HEK293 (cell line): Measurements from ENCODE around the gene TESK1.

Experiments used
- CTCF ChIA-PET: fragments of 350-600 bp; formaldehyde crosslinking; extraction: SDS; loops from one replicate; lab custom pipeline; 2021; ENCODE audit warnings: antibody characterized with exemption; lab: Yijun Ruan, JAX
- POLR2A ChIA-PET: fragments of 300-600 bp; formaldehyde crosslinking; extraction: SDS; loops from one replicate; lab custom pipeline; 2020; ENCODE audit warnings: antibody characterized with exemption, inconsistent platforms; lab: Yijun Ruan, JAX
- H3K27ac ChIP-seq: fragments of 200-500 bp; sonication (Bioruptor generic); 2 replicates; pipeline ENCODE4 v1.5.1; 2014; ENCODE audit warnings: low read depth, low read length, control low read depth, inconsistent platforms; ENCODE audit errors: extremely low read depth
- H3K36me3 ChIP-seq, 2 experiments: fragments of 200-500 bp in 1 of 2; sonication (Bioruptor generic) in 1 of 2; 1 replicate in 1 of 2; 2 replicates in 1 of 2; pipeline ENCODE4 v1.5.1; 2014 to 2017; ENCODE audit warnings: inconsistent platforms in 2 of 2, low read length in 2 of 2; ENCODE audit not compliant: control insufficient read depth in 2 of 2, insufficient read depth in 1 of 2
- H3K4me1 ChIP-seq: fragments of 200-500 bp; sonication (Bioruptor generic); 2 replicates; pipeline ENCODE4 v1.5.1; 2014; ENCODE audit warnings: mild to moderate bottlenecking, low read length, inconsistent platforms; ENCODE audit not compliant: control insufficient read depth, insufficient read depth
- H3K4me3 ChIP-seq: 2 replicates; pipeline ENCODE4 v1.5.1; 2011; ENCODE audit warnings: low read depth, mild to moderate bottlenecking, control low read depth, low read length, moderate library complexity
- H3K9me3 ChIP-seq: fragments of 200-500 bp; sonication (Bioruptor generic); 2 replicates; pipeline ENCODE4 v1.5.1; 2014; ENCODE audit warnings: low read depth, low read length, inconsistent platforms; ENCODE audit not compliant: control insufficient read depth, insufficient read depth
- BCL11B ChIP-seq: fragments of 450-650 bp; formaldehyde crosslinking; IDR thresholded peaks from 2 replicates; pipeline ENCODE4 v1.5.1; 2016; ENCODE audit warnings: low read depth, missing biosample characterization, missing genetic modification characterization
- SCRT2 ChIP-seq: fragments of 450-650 bp; formaldehyde crosslinking; IDR thresholded peaks from 2 replicates; pipeline ENCODE4 v1.5.1; 2016; ENCODE audit warnings: missing biosample characterization, missing genetic modification characterization
- SP3 ChIP-seq: fragments of 450-650 bp; formaldehyde crosslinking; IDR thresholded peaks from 2 replicates; pipeline ENCODE4 v1.5.1; 2016; ENCODE audit warnings: missing biosample characterization, missing genetic modification characterization
- ZBTB20 ChIP-seq: fragments of 450-650 bp; formaldehyde crosslinking; IDR thresholded peaks from 2 replicates; pipeline ENCODE4 v1.5.1; 2016; ENCODE audit warnings: missing biosample characterization, missing genetic modification characterization
- ZBTB21 ChIP-seq: fragments of 450-650 bp; formaldehyde crosslinking; IDR thresholded peaks from 2 replicates; pipeline ENCODE4 v1.5.1; 2017; ENCODE audit warnings: missing biosample characterization, missing genetic modification characterization
- ZBTB8A ChIP-seq: fragments of 450-650 bp; formaldehyde crosslinking; IDR thresholded peaks from 2 replicates; pipeline ENCODE4 v1.5.1; 2016; ENCODE audit warnings: missing biosample characterization, missing genetic modification characterization
- ZIC2 ChIP-seq: fragments of 450-650 bp; formaldehyde crosslinking; IDR thresholded peaks from 2 replicates; pipeline ENCODE4 v1.5.1; 2016; ENCODE audit warnings: missing biosample characterization, missing genetic modification characterization
- ZNF366 ChIP-seq: fragments of 450-650 bp; formaldehyde crosslinking; conservative IDR thresholded peaks from 2 replicates; pipeline ENCODE4 v1.5.1; 2016; ENCODE audit warnings: missing biosample characterization, missing genetic modification characterization
- ZNF394 ChIP-seq: fragments of 450-650 bp; formaldehyde crosslinking; IDR thresholded peaks from 2 replicates; pipeline ENCODE4 v1.5.1; 2016; ENCODE audit warnings: missing biosample characterization, missing genetic modification characterization, mild to moderate bottlenecking, moderate library complexity, borderline replicate concordance
- ZNF398 ChIP-seq: fragments of 450-650 bp; formaldehyde crosslinking; IDR thresholded peaks from 2 replicates; pipeline ENCODE4 v1.5.1; 2017; ENCODE audit warnings: missing biosample characterization, missing genetic modification characterization
- ZNF501 ChIP-seq: fragments of 450-650 bp; formaldehyde crosslinking; IDR thresholded peaks from 2 replicates; pipeline ENCODE4 v1.5.1; 2016; ENCODE audit warnings: missing biosample characterization, missing genetic modification characterization
- ZNF560 ChIP-seq: fragments of 450-650 bp; formaldehyde crosslinking; IDR thresholded peaks from 2 replicates; pipeline ENCODE4 v1.5.1; 2017; ENCODE audit warnings: missing biosample characterization, missing genetic modification characterization, borderline replicate concordance
- ZNF610 ChIP-seq: fragments of 450-650 bp; formaldehyde crosslinking; IDR thresholded peaks from 2 replicates; pipeline ENCODE4 v1.5.1; 2016; ENCODE audit warnings: missing biosample characterization, missing genetic modification characterization, borderline replicate concordance
- ZNF76 ChIP-seq: fragments of 450-650 bp; formaldehyde crosslinking; IDR thresholded peaks from 2 replicates; pipeline ENCODE4; 2016; ENCODE audit warnings: low read depth, missing biosample characterization, missing genetic modification characterization, borderline replicate concordance
- ZNF792 ChIP-seq: fragments of 450-650 bp; formaldehyde crosslinking; IDR thresholded peaks from 2 replicates; pipeline ENCODE4 v1.5.1; 2016; ENCODE audit warnings: missing biosample characterization, missing genetic modification characterization
- ZSCAN16 ChIP-seq: fragments of 450-650 bp; formaldehyde crosslinking; IDR thresholded peaks from 2 replicates; pipeline ENCODE4 v1.5.1; 2016; ENCODE audit warnings: missing biosample characterization, missing genetic modification characterization
- ZSCAN30 ChIP-seq: fragments of 450-650 bp; IDR thresholded peaks from 2 replicates; pipeline ENCODE4 v1.5.1; 2018; ENCODE audit warnings: missing biosample characterization, mild to moderate bottlenecking, missing genetic modification characterization, moderate library complexity
- TF ChIP-seq, protein P1 (sequence below): fragments of 450-650 bp; formaldehyde crosslinking; optimal IDR thresholded peaks from 2 replicates; pipeline ENCODE3; 2016; ENCODE audit warnings: missing biosample characterization, mild to moderate bottlenecking, missing genetic modification characterization
- TF ChIP-seq, protein P2 (sequence below): fragments of 450-650 bp; formaldehyde crosslinking; IDR thresholded peaks from 2 replicates; pipeline ENCODE4 v1.5.1; 2016; ENCODE audit warnings: missing biosample characterization, missing genetic modification characterization
- TF ChIP-seq, protein P3 (sequence below): fragments of 450-650 bp; formaldehyde crosslinking; IDR thresholded peaks from 2 replicates; pipeline ENCODE4 v1.5.1; 2016; ENCODE audit warnings: missing biosample characterization, missing genetic modification characterization
- TF ChIP-seq, protein P4 (sequence below): fragments of 450-650 bp; formaldehyde crosslinking; IDR thresholded peaks from 2 replicates; pipeline ENCODE4 v1.5.1; 2016; ENCODE audit warnings: missing biosample characterization, missing genetic modification characterization
- TF ChIP-seq, protein P5 (sequence below): fragments of 450-650 bp; formaldehyde crosslinking; IDR thresholded peaks from 2 replicates; pipeline ENCODE4 v1.5.1; 2016; ENCODE audit warnings: missing biosample characterization, missing genetic modification characterization

Gene TESK1

DNA sequence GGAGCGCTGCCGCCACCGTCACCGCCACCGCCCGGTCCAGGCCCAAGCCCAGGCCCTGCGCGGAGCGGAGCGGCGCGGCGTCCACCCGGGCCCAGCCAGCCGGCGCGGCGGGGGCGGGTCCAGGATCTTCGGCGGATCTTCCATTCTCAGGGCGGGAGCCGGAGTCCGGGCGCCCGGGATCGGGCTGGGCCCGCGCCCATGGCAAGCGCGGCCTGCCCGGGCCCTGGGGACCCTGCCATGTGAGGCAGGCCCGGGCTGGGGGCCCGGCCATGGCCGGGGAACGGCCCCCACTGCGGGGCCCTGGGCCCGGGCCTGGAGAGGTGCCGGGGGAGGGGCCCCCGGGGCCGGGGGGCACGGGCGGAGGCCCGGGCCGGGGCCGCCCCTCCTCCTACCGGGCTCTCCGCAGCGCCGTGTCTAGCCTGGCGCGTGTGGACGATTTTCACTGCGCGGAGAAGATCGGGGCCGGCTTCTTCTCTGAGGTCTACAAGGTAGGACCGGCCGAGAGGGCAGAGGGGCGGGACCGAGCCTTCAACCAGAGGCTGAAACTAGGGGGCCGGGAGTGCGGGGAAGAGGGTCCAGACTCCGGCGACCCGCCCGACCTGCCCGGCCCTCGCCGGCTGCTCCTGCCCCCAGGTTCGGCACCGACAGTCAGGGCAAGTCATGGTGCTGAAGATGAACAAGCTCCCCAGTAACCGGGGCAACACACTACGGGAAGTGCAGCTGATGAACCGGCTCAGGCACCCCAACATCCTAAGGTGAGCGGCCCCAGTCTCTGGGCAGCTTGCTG, 482 bp downstream of the TESK1 start (continued):
- TF ChIP-seq, protein P1, sequence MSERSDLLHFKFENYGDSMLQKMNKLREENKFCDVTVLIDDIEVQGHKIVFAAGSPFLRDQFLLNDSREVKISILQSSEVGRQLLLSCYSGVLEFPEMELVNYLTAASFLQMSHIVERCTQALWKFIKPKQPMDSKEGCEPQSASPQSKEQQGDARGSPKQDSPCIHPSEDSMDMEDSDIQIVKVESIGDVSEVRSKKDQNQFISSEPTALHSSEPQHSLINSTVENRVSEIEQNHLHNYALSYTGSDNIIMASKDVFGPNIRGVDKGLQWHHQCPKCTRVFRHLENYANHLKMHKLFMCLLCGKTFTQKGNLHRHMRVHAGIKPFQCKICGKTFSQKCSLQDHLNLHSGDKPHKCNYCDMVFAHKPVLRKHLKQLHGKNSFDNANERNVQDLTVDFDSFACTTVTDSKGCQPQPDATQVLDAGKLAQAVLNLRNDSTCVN, result peak; percentile 28

- POLR2A ChIA-PET, result interaction anchor here (0.5 to 0.6 kb wide), 2 partner anchors 23 to 151 kb away, joined by 3 to 4 read pairs; no protein-coding TSS in a partner anchor
- Histone ChIP-seq H3K27ac (peak overlapping the region; percentile 85; the same call in 1 of the 2 replicates), H3K36me3 (peaks cover 0 to 41% of the 10 kb centered on the region in 2 experiments; a peak in 1 of 3 replicates), H3K4me1 (no peaks in the 10 kb centered on the region), H3K9me3 (no peaks in the 10 kb centered on the region), H3K4me3 (peak overlapping the region; percentile 54)
- CTCF ChIA-PET, result interaction anchor here (0.6 to 1.2 kb wide), 2 partner anchors 9 to 11 kb away, joined by 3 to 6 read pairs; no protein-coding TSS in a partner anchor
- TF ChIP-seq ZBTB21 (tag by site-specific recombination) (no peak), ZNF792 (no peak), ZNF76 (tag by site-specific recombination) (no peak), ZNF610 (tag by site-specific recombination) (no peak), ZSCAN30 (tag by site-specific recombination) (no peak), BCL11B (no peak), SP3 (tag by site-specific recombination) (no peak), ZNF501 (no peak), ZNF366 (tag by site-specific recombination) (peak; percentile 37; the same call in 1 of the 2 replicates), SCRT2 (tag by site-specific recombination) (peak; percentile 12; the same call in 1 of the 2 replicates), ZIC2 (tag by site-specific recombination) (no peak), ZNF394 (tag by site-specific recombination) (0 out of 2 replicates have a peak, but pooled peaks have one; percentile 29), ZSCAN16 (tag by site-specific recombination) (no peak), ZBTB8A (tag by site-specific recombination) (0 out of 2 replicates have a peak, but pooled peaks have one; percentile 6), ZBTB20 (tag by site-specific recombination) (peak; percentile 42; the same call in 1 of the 2 replicates), ZNF560 (tag by site-specific recombination) (no peak), ZNF398 (tag by site-specific recombination) (no peak)
- TF ChIP-seq, protein P2, sequence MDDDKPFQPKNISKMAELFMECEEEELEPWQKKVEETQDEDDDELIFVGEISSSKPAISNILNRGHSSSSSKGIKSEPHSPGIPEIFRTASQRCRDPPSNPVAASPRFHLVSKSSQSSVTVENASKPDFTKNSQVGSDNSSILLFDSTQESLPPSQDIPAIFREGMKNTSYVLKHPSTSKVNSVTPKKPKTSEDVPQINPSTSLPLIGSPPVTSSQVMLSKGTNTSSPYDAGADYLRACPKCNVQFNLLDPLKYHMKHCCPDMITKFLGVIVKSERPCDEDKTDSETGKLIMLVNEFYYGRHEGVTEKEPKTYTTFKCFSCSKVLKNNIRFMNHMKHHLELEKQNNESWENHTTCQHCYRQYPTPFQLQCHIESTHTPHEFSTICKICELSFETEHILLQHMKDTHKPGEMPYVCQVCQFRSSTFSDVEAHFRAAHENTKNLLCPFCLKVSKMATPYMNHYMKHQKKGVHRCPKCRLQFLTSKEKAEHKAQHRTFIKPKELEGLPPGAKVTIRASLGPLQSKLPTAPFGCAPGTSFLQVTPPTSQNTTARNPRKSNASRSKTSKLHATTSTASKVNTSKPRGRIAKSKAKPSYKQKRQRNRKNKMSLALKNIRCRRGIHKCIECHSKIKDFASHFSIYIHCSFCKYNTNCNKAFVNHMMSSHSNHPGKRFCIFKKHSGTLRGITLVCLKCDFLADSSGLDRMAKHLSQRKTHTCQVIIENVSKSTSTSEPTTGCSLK (tag by site-specific recombination), result no peak
- TF ChIP-seq, protein P3, sequence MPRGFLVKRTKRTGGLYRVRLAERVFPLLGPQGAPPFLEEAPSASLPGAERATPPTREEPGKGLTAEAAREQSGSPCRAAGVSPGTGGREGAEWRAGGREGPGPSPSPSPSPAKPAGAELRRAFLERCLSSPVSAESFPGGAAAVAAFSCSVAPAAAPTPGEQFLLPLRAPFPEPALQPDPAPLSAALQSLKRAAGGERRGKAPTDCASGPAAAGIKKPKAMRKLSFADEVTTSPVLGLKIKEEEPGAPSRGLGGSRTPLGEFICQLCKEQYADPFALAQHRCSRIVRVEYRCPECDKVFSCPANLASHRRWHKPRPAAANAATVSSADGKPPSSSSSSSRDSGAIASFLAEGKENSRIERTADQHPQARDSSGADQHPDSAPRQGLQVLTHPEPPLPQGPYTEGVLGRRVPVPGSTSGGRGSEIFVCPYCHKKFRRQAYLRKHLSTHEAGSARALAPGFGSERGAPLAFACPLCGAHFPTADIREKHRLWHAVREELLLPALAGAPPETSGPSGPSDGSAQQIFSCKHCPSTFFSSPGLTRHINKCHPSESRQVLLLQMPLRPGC (tag by site-specific recombination), result no peak
- TF ChIP-seq, protein P4, sequence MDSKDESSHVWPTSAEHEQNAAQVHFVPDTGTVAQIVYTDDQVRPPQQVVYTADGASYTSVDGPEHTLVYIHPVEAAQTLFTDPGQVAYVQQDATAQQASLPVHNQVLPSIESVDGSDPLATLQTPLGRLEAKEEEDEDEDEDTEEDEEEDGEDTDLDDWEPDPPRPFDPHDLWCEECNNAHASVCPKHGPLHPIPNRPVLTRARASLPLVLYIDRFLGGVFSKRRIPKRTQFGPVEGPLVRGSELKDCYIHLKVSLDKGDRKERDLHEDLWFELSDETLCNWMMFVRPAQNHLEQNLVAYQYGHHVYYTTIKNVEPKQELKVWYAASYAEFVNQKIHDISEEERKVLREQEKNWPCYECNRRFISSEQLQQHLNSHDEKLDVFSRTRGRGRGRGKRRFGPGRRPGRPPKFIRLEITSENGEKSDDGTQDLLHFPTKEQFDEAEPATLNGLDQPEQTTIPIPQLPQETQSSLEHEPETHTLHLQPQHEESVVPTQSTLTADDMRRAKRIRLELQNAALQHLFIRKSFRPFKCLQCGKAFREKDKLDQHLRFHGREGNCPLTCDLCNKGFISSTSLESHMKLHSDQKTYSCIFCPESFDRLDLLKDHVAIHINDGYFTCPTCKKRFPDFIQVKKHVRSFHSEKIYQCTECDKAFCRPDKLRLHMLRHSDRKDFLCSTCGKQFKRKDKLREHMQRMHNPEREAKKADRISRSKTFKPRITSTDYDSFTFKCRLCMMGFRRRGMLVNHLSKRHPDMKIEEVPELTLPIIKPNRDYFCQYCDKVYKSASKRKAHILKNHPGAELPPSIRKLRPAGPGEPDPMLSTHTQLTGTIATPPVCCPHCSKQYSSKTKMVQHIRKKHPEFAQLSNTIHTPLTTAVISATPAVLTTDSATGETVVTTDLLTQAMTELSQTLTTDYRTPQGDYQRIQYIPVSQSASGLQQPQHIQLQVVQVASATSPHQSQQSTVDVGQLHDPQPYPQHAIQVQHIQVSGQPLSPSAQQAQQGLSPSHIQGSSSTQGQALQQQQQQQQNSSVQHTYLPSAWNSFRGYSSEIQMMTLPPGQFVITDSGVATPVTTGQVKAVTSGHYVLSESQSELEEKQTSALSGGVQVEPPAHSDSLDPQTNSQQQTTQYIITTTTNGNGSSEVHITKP (tag by site-specific recombination), result 0 out of 2 replicates have a peak, but pooled peaks have one; percentile 6
- TF ChIP-seq, protein P5, sequence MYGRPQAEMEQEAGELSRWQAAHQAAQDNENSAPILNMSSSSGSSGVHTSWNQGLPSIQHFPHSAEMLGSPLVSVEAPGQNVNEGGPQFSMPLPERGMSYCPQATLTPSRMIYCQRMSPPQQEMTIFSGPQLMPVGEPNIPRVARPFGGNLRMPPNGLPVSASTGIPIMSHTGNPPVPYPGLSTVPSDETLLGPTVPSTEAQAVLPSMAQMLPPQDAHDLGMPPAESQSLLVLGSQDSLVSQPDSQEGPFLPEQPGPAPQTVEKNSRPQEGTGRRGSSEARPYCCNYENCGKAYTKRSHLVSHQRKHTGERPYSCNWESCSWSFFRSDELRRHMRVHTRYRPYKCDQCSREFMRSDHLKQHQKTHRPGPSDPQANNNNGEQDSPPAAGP (tag by site-specific recombination), result no peak
Observed at GRCh38 chr9:35606138-35606504, 1.1 kb downstream of the TESK1 start.
